NCI-H146 (cell line): ENCODE measurements around the gene ZNF407.

Experiments used
- DNase-seq: peaks from one replicate; lab custom pipeline; 2025; lab: John Stamatoyannopoulos, UW

The ZNF407 gene

DNA sequence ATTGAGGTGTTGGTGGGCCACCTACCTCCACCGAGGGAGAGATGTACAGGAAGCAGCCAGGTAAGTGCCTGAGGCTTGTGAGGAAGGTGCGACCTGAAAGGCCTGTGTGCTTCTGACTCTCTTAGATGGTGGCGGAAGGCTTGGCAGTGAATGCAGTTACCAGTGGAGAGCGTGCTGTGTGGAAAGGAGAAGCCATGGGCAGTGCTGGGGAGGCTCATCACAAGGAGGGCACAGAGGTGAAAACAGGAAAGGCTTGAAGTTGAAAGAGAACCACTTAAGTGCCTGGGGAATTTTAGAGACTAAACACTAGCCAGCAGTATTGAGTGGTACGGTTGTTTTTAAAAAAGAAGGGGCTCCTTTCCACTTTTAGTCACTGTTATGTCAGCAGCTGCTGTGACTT is 130.9 kb downstream of the ZNF407 start:
- no peak for DNase-seq

DNA sequence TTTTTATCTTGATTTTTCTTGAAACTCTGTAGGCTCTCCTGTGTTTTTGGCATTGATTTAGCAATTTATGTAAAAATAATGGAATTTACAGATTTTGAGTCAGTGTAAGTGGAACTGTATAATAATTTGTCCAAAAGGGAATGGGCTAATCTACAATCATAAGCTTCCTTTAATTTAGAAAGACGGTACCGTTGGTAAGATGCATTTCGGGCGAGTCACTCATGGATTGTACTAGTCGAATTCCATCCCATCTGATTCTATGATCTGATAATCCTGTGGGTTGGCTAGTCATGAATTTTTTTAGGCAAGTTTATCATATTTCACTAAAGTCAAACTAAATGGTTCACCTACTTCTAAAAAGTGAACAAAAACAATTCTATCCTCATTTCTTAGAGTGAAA is 133.4 kb downstream of the ZNF407 start:
- no peak for DNase-seq

GRCh38 chr18:74732380-74732779 is 134.7 kb downstream of the ZNF407 start:
- DNase-seq, result no peak

DNA sequence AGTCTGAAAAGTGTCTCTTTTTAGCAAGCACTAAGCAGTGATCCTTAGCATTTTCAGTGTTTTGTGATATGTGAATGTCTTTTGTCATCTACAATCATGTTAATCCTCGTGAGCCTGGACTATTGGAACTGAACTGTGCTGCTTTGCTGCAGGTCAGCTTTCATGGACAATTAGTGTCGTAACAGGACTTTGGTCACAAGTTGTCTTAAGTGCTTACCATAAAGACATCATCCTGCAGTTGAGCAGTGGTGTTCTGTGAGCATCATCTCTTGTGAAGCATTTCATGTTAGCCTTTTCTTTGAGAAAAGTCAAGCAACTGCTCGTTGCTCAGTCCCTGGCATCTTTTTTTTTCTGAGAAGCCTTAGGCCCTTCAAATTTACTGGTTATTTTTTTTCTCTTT is 135.9 kb downstream of the ZNF407 start:
- no peak for DNase-seq

GRCh38 chr18:74734013-74734444 is 136.4 kb downstream of the ZNF407 start:
- DNase-seq, result no peak

GRCh38 chr18:74739926-74740325 is 142.3 kb downstream of the ZNF407 start:
- DNase-seq, result no peak

GRCh38 chr18:74742573-74743243 is 145.0 kb downstream of the ZNF407 start:
- no peak for DNase-seq

DNA sequence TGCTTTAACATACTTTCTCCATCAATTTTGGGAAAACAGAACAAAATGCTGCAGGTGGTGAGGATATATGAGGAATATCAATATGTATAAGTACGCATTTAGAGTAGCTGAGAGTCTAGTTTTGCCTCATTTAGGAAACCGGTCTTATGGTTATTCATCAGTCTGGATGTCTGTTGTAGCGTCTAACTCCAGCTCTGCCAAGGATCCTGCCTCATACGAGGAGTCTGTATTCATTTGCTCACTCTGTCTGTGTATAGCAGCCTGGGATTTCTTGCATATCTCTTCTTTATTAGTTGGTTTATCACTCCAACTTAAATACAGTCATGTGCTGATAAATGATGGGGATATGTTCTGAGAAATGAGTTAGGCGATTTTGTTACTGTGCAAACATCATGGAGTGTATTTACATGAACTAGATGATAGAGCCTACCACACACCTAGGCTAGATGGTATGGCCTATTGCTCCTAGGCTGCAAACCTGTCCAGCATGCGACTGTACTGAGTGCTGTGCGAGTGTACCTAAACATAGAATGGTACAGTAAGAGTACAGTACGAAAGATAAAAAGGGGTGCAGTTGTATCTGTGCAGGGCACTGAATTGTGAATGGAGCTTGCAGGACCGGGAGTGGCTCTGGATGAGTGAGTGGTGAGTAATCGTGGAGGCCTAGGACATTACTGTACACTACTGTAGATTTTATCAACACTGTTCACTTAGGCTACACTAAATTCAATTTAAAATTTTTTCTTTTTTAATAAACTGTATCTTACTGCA is 148.1 kb downstream of the ZNF407 start:
- DNase-seq, result no peak

DNA sequence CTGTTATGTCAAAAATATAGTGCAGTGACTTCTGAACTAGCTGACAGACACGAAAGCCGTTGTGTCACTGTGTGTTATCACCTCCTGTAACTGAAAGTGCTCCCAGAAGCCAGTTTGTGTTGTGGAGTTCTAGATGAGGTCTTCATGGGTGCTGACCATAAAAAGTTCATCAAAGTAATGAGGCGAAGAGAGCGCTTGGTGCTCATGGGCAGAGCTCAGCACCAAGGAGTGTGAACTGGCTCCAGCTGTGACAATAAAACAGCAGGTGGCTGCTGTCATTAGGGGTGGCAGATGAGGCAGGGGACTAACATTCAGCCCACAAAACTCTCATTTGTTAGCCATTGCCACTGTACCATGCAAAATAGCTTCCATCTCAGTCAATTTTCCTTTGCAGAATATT is 151.1 kb downstream of the ZNF407 start:
- DNase-seq, result peak; percentile 85

DNA sequence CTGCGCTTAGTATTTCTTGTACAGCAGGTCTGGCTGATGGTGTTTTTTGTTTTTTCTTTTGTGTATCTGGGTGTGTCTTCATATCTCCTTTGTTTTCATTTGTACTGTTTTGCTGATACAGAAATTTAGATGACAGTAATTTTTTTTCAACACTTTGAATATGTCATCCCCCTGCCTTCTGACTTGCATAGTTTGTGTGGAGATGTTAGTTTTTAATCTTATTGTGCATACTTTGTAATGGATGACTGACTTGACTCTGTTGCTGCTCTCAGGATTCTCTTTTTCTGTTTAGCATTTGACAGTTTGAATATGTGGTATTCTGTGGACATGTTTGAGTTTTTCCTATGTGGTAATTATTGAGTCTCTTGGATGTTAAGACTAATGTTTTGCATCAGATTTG is 161.3 kb downstream of the ZNF407 start:
- DNase-seq, result no peak

- no peak for DNase-seq
Measured at GRCh38 chr18:74760026-74760425, 162.4 kb downstream of the ZNF407 start.

DNA sequence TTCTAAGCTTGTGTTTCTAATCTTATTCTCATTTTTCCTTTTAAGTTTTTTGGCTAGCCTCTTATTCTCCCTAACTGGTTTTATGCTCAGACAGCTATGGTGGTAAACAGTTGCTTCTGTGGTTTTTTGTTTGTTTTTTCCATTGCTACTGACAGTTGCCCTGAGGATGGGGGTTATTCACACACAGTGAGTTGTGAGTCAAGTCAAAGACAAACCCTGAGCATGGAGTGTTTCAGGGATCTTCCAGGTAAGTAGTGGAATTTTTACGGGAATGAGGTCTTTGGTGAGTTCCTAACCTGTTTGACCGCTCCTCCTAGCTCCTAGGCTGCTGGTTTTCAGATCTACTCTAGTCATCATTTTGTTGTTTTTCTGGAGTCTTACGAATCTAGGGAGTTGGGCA is 162.8 kb downstream of the ZNF407 start:
- no peak for DNase-seq

- no peak for DNase-seq
Measured at GRCh38 chr18:74766251-74766650, 168.6 kb downstream of the ZNF407 start.

DNA sequence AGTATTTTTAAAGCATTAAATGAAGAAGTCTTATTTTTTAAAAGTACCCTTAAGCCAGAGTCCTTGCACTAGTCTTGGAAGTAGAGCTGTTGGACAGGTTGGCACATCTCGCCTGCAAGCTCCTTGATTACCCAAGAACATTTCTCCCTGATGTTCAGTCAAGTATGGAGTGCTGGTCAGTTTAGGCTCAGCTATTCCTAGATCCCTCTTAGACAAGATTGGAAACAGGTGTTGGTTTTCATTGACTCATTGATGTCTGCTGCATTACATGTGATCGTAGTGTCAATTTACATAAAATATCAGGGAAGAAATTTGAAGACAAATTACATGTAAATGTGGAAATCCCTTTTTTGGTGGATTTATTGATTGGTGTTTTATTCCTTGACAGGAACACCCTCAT is 170.4 kb downstream of the ZNF407 start:
- DNase-seq, result no peak

GRCh38 chr18:74773171-74773624 is 175.5 kb downstream of the ZNF407 start:
- DNase-seq, result no peak

DNA sequence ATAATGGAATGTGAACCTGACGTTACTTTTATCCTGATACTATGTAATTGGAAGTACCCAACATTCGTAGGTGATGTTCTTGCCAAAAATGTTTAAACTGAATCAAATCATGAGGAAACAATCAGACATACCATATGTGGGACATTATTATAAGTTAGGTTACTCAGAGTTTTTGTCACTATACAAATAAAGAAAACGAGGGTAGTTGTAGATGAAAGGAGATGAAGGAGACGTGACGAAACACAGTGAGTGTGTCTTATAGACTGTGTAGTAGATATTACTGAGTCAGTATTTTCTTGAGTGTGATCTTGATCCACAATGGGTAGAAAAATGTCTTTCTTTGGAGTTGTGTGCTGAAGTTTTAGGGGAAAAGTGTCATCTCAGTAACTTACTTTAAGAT is 176.8 kb downstream of the ZNF407 start:
- no peak for DNase-seq

GRCh38 chr18:74775239-74775638 is 177.6 kb downstream of the ZNF407 start:
- no peak for DNase-seq

DNA sequence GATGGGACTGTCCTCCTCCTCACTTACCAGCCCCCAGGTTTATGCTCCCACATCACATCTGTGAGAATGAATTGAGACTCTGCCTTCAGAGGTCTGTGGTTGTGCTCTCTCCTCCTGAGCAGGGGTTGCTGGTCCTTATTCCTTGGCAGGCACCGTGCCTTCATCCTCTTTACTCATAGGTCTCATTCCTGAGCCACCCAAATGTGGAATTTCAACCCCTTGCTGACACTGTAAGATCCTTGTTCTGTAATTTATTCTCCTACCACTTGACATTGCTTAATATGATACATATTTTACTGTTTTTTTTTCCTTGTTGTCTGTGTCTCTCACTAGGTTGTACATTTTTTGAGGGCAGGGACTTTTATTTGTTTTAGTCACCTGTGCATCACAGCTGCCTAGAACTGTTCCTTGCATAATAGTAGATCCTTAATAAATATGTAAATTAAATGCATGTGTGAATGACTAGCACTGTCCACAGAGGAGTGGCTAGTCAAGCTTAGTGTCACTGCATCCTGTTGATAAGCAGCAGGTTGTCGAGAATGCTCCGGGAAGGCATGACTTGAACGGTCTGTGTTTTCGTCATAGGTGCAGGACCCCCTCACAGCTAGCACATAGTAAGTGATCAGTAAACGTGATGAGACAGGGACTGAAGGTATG is 180.6 kb downstream of the ZNF407 start:
- DNase-seq, result no peak

GRCh38 chr18:74784752-74785151 is 187.1 kb downstream of the ZNF407 start:
- peak; percentile 96 for DNase-seq

DNA sequence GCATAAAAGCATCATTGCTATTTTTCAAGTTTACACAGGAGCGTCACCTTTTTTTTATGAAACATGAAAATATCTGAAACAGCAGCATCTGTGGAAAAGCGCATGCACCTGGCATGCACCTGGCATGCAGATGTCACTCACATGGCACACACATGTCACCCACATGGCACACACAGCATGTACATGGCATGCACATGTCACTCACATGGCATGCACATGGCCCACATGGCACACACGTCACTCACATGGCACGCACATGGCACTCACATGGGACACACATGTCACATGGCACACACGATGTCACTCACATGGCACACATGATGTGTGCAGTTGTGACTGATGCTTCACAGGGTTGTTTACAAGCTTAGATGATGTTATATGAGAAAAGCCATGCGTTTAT is 188.0 kb downstream of the ZNF407 start:
- DNase-seq, result no peak

DNA sequence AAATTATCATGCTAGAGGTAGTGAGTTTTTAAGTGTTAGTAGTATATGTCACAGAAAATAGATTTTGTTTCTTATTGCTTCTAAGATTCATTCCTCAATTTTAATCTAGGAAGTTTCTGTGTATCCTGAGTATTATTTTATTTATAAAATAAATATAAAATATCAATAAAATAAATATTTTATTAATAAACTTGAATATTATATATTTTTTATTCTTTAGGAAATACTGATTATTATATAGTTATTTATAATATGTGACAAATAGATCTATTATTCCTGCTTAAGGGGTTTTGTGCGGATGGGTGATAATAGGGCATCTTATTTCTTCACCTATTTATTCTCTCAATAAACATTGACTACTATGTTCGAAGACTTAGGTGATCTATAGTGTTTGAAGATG is 191.0 kb downstream of the ZNF407 start:
- DNase-seq, result no peak

DNA sequence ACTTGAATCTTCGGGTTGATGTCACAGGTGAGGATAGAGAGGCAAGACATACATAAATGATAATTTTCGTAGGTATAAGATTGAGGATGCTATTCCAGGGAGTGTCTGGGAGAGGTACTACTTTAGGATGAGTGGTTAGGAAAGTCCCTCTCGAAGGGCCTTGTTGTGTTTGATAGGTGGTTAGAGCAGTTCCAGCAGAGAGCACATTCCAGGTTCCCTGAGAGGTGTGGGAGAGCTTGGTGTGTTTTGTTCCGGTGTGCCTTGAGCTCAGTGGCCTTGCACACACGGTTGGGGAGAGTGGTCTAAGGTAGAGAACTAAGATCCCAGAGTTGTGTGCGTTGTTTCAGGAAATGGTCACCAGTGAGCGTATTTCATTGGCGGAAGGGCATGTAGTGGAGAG is 191.4 kb downstream of the ZNF407 start:
- DNase-seq, result no peak

DNA sequence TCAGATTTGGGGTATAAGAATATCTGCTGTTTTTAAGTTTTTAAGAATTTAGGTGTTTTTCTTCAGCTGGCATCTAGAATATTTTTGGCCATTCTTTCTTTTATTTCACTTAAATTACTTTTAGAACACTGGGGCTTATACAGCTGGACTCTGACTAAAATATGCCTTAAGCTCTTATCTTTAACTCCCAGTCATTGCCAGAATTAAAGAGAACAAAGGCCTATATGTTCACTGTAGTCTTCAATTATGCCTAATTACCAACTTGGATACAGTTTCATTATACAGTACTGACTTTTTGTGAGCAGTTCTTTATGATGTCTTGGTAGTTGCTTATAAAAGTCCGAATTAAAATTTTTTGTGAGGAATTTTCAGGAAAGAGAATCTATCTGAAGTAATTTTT is 192.8 kb downstream of the ZNF407 start:
- peak; percentile 47 for DNase-seq
